Stimulated activated CD8-positive, alpha-beta memory T cell treated with anti-CD3 and anti-CD28 coated beads, Interleukin-12 subunit alpha, Interleukin-12 subunit beta, amount 100 ng/mL, for 24 hours (primary cell): ENCODE data around the gene CCDC51.
"Not testable (repeated sequence)": the region's sequence is repeated elsewhere in the genome, so short reads cannot be mapped to it uniquely, and the experiment has no call there.

Experiments
- DNase-seq: peaks from one replicate; pipeline ENCODE4 v3.0.0-alpha.2; 2020; ENCODE audit errors: extremely low read depth

Gene CCDC51

GRCh38 chr3:48406443-48407431 lies 33.2 kb downstream of the CCDC51 start:
- no peak for DNase-seq

- no peak for DNase-seq
Observed at GRCh38 chr3:48405971-48406370, 33.9 kb downstream of the CCDC51 start.

- DNase-seq, result no peak
Observed at GRCh38 chr3:48405343-48405881, 34.5 kb downstream of the CCDC51 start.

- DNase-seq, result no peak
Observed at GRCh38 chr3:48404440-48405342, 35.2 kb downstream of the CCDC51 start.

GRCh38 chr3:48403533-48404439 lies 36.1 kb downstream of the CCDC51 start:
- no peak for DNase-seq

GRCh38 chr3:48402907-48403306 lies 37.0 kb downstream of the CCDC51 start:
- no peak for DNase-seq

- DNase-seq, result no peak
Observed at GRCh38 chr3:48402281-48402732, 37.6 kb downstream of the CCDC51 start.

GRCh38 chr3:48401434-48401901 lies 38.5 kb downstream of the CCDC51 start:
- DNase-seq, result not testable (repeated sequence)

- peak; percentile 19 for DNase-seq
Observed at GRCh38 chr3:48400824-48401433, 39.0 kb downstream of the CCDC51 start.

- DNase-seq, result no peak
Observed at GRCh38 chr3:48399387-48400172, 40.3 kb downstream of the CCDC51 start.

GRCh38 chr3:48398701-48399386 lies 41.1 kb downstream of the CCDC51 start:
- no peak for DNase-seq

GRCh38 chr3:48397767-48398681 lies 41.9 kb downstream of the CCDC51 start:
- DNase-seq, result no peak

- DNase-seq, result no peak
Observed at GRCh38 chr3:48395714-48396113, 44.2 kb downstream of the CCDC51 start.

- no peak for DNase-seq
Observed at GRCh38 chr3:48394391-48394790, 45.5 kb downstream of the CCDC51 start.

GRCh38 chr3:48388966-48389365 lies 51.0 kb downstream of the CCDC51 start:
- DNase-seq, result no peak

- DNase-seq, result no peak
Observed at GRCh38 chr3:48387634-48388033, 52.3 kb downstream of the CCDC51 start.
